ENCODE measurements around the gene DENND5A.

GRCh38 chr11:9225748-9226298, 39.3 kb downstream of the DENND5A start:
- TF ChIP-seq CTCF (IDR thresholded peaks at IDR 0.05) (no peak), POLR2AphosphoS5 (IDR thresholded peaks at IDR 0.05) (no peak), POLR2A (IDR thresholded peaks at IDR 0.05) (no peak)
